A673 (cell line): ENCODE results near the gene CLTA. TPM values are rescaled to one million over a fixed set of nuclear protein-coding genes. Genes with fewer than 3 reads are reported as not detected.

Experiments
- Bru-seq: library from RNA; stranded (reverse); fragments of 400-500 nt; gene quantifications from one replicate; lab custom pipeline; 2021; lab: Mats Ljungman, UMichigan
- BruChase-seq, 2 experiments: library from RNA; stranded (reverse); fragments of 400-500 nt; gene quantifications; one replicate each; lab custom pipeline; 2021; lab: Mats Ljungman, UMichigan
- BruUV-seq: library from RNA; stranded (reverse); fragments of 400-500 nt; replicated peaks from 2 replicates; lab custom pipeline; 2021; lab: Mats Ljungman, UMichigan
- CTCF ChIA-PET: fragments of 300-600 bp; sonication (Branson Sonifier 250); formaldehyde crosslinking; loops from one replicate; lab custom pipeline; 2022; ENCODE audit warnings: antibody characterized with exemption; lab: Charles Lee
- POLR2A ChIA-PET: fragments of 300-600 bp; sonication (Branson Sonifier 250); formaldehyde crosslinking; loops from one replicate; lab custom pipeline; 2022; ENCODE audit warnings: antibody characterized with exemption; ENCODE audit not compliant: low non-redundant PET; lab: Charles Lee
- DNase-seq: peaks from one replicate; pipeline ENCODE4 v3.0.0-alpha.2; 2015; ENCODE audit warnings: low spot score
- H3K27ac ChIP-seq: fragments of 200-600 bp; sonication (generic); 2 replicates; pipeline ENCODE4 v1.5.1; 2016; ENCODE audit warnings: mixed run types, low read depth, mild to moderate bottlenecking, mixed read lengths, antibody characterized with exemption, low read length; ENCODE audit not compliant: poor library complexity, severe bottlenecking
- H3K27me3 ChIP-seq: fragments of 200-600 bp; sonication (generic); replicated peaks from 2 replicates; pipeline ENCODE4 v1.6.1; 2017; ENCODE audit warnings: mixed run types, low read depth, mild to moderate bottlenecking, mixed read lengths, antibody characterized with exemption, low read length; ENCODE audit not compliant: insufficient read depth, poor library complexity
- H3K36me3 ChIP-seq: fragments of 200-600 bp; sonication (generic); 2 replicates; pipeline ENCODE4 v1.6.1; 2016; ENCODE audit warnings: mixed run types, mild to moderate bottlenecking, mixed read lengths, antibody characterized with exemption, low read length; ENCODE audit not compliant: insufficient read depth, poor library complexity, severe bottlenecking
- H3K4me1 ChIP-seq: fragments of 200-600 bp; sonication (generic); 2 replicates; pipeline ENCODE4 v1.6.1; 2017; ENCODE audit warnings: mixed run types, mild to moderate bottlenecking, mixed read lengths, antibody characterized with exemption, low read length; ENCODE audit not compliant: insufficient read depth, poor library complexity, severe bottlenecking
- H3K4me3 ChIP-seq: fragments of 200-600 bp; sonication (generic); 2 replicates; pipeline ENCODE4 v1.5.1; 2016; ENCODE audit warnings: low read depth, mixed run types, mild to moderate bottlenecking, mixed read lengths, low read length; ENCODE audit not compliant: poor library complexity, severe bottlenecking
- H3K9me3 ChIP-seq: fragments of 200-600 bp; sonication (generic); 2 replicates; pipeline ENCODE4 v1.6.1; 2016; ENCODE audit warnings: mixed run types, low read depth, mild to moderate bottlenecking, mixed read lengths, antibody characterized with exemption, low read length; ENCODE audit not compliant: poor library complexity, severe bottlenecking
- CTCF ChIP-seq: fragments of 300-800, 200-600 bp; sonication (generic); conservative IDR thresholded peaks from 2 replicates; pipeline ENCODE4 v1.5.1; 2017; ENCODE audit warnings: low read depth, mild to moderate bottlenecking, antibody characterized with exemption, low read length, moderate library complexity, mixed read lengths
- EZH2 ChIP-seq: fragments of 200-600 bp; sonication (generic); IDR thresholded peaks from 2 replicates; pipeline ENCODE4 v1.6.1; 2017; ENCODE audit warnings: borderline replicate concordance, low read depth, mild to moderate bottlenecking, mixed read lengths, antibody characterized with exemption, low read length; ENCODE audit not compliant: poor library complexity, severe bottlenecking
- intact Hi-C: fragments of 100-400 bp; cut with micrococcal nuclease; formaldehyde crosslinking; loops from one replicate; pipeline ENCODE4 v1.10.0; 2022; ENCODE audit not compliant: unreplicated experiment
- long read RNA-seq: library from polyadenylated mRNA; stranded (forward); transcript quantifications from one replicate; pipeline ENCODE4 v2.0.0, GENCODE V29; 2022
- total RNA-seq: library from RNA; stranded (reverse); gene quantifications from 2 replicates; pipeline ENCODE4 v1.2.3, GENCODE V29; 2021

The CLTA gene
- total RNA-seq (195 and 226 TPM in 2 replicates), Bru-seq, nascent RNA (percentile 93 among the genes with signal in this experiment), BruChase-seq, experiment 1, labeled RNA remaining after a 2-hour chase (percentile 84 among the genes with signal in this experiment), BruChase-seq, experiment 2, labeled RNA remaining after a 6-hour chase (percentile 89 among the genes with signal in this experiment)
- long read RNA-seq, transcript CLTA-202 (5 exons, 1,073 nt): major isoform, 190 of 207 reads
- long read RNA-seq, partial matches to known transcripts: 8 of 207 reads
- long read RNA-seq, other reads (novel, unspliced or antisense): 7 of 207 reads

- H3K4me3 ChIP-seq: peak within 1 kb of the TSS; percentile 92
- intact Hi-C loops: no loop called here
- peak; percentile 99 for DNase-seq
- BruUV-seq: no TSS peak
- TF ChIP-seq EZH2 (no peak), CTCF (peak; percentile 80)
- H3K4me1 ChIP-seq: peaks cover 21% of the 10 kb centered on the region
- no peaks in the 10 kb centered on the region for H3K9me3 ChIP-seq
- H3K27ac ChIP-seq: peak within 1 kb of the TSS; percentile 83
- ChIA-PET POLR2A (interaction anchor here (0.6 kb wide), 1 partner anchor 19 kb away, joined by 4 read pairs; no protein-coding TSS in a partner anchor), CTCF (interaction anchor here (0.5 to 1.6 kb wide), 4 partner anchors 24 to 1411 kb away, joined by 3 to 7 read pairs (median 6); no protein-coding TSS in a partner anchor)
- peaks cover 3% of the 10 kb centered on the region for H3K36me3 ChIP-seq
- H3K27me3 ChIP-seq: no peaks in the 10 kb centered on the region
Observed at GRCh38 chr9:36190388-36191289, at the start of gene CLTA. Gene CLTA (plus strand): TSS chr9:36190921. CDS start chr9:36191057, 136 bp downstream.

GRCh38 chr9:36141288-36141687 lies 49.4 kb upstream of the CLTA start:
- BruUV-seq: no TSS peak
- H3K36me3 ChIP-seq: no peaks in the 10 kb centered on the region
- no peak overlapping the region for H3K27ac ChIP-seq
- ChIA-PET CTCF (interaction anchor here (0.6 kb wide), 1 partner anchor 118 kb away, joined by 4 read pairs; no protein-coding TSS in a partner anchor), POLR2A (no interaction called here)
- H3K4me1 ChIP-seq: no peaks in the 10 kb centered on the region
- no peaks in the 10 kb centered on the region for H3K27me3 ChIP-seq
- intact Hi-C loops: no loop called here
- no peaks in the 10 kb centered on the region for H3K9me3 ChIP-seq
- no peak for DNase-seq
- no peak overlapping the region for H3K4me3 ChIP-seq
- TF ChIP-seq CTCF (no peak), EZH2 (no peak)

- no peak for DNase-seq
- intact Hi-C loops: no loop called here
- no peak overlapping the region for H3K27ac ChIP-seq
- TF ChIP-seq EZH2: no peak
- no peak for TF ChIP-seq CTCF
- ChIA-PET POLR2A (no interaction called here), CTCF (interaction anchor here (0.6 kb wide), 1 partner anchor 119 kb away, joined by 4 read pairs; no protein-coding TSS in a partner anchor)
- no peaks in the 10 kb centered on the region for H3K4me1 ChIP-seq
- H3K36me3 ChIP-seq: no peaks in the 10 kb centered on the region
- H3K27me3 ChIP-seq: no peaks in the 10 kb centered on the region
- H3K4me3 ChIP-seq: no peak overlapping the region
- no TSS peak for BruUV-seq
- no peaks in the 10 kb centered on the region for H3K9me3 ChIP-seq
Observed at GRCh38 chr9:36141761-36142160, 49.0 kb upstream of the CLTA start.
